Mucosa of descending colon (tissue), 3 donors: ENCODE measurements around the gene MTFR2. TPM values are rescaled to one million over a fixed set of nuclear protein-coding genes. Genes with fewer than 3 reads are reported as not detected.
"Not testable (repeated sequence)": the region's sequence is repeated elsewhere in the genome, so short reads cannot be mapped to it uniquely, and the experiment has no call there.

Experiments
- ATAC-seq: fragments of 200-7000 bp; cut with Tn5 transposase; one replicate; pipeline ENCODE4 v1.9.1; 2020; ENCODE audit warnings: mild to moderate bottlenecking, moderate library complexity
- DNase-seq, 3 donors: peaks; one replicate each; pipeline ENCODE4 v3.0.0-alpha.2; 2020
- H3K36me3 ChIP-seq: fragments of 200-600 bp; one replicate; pipeline ENCODE4 v1.8.0; 2021; ENCODE audit warnings: low read depth, mild to moderate bottlenecking
- H3K4me1 ChIP-seq: fragments of 200-600 bp; one replicate; pipeline ENCODE4 v1.8.0; 2021; ENCODE audit warnings: low read depth, mild to moderate bottlenecking
- H3K4me3 ChIP-seq: fragments of 200-600 bp; one replicate; pipeline ENCODE4 v1.8.0; 2021; ENCODE audit warnings: mild to moderate bottlenecking
- H3K9me3 ChIP-seq: fragments of 200-600 bp; one replicate; pipeline ENCODE4 v1.8.0; 2021; ENCODE audit warnings: mild to moderate bottlenecking
- CTCF ChIP-seq: fragments of 200-600 bp; IDR thresholded peaks from one replicate; pipeline ENCODE4 v1.8.0; 2022; ENCODE audit warnings: antibody characterized with exemption, mild to moderate bottlenecking
- intact Hi-C, 2 donors: fragments of 100-400 bp; cut with DNase I in 1 of 2; cut with micrococcal nuclease in 1 of 2; formaldehyde crosslinking; loops; one replicate each; pipeline versions ENCODE4 v1.11.0 to v1.11.1; 2022; cut with DNase I, micrococcal nuclease
- total RNA-seq, 3 donors: library from RNA; stranded (reverse); fragmentation: NEBNext Ultra II Directional in 2 of 3; extraction: Animal tissue kit (Norgen Biotek cat#: 25700) in 2 of 3; gene quantifications; one replicate each; pipeline versions ENCODE4 v1.2.1 to v1.2.4, GENCODE V29; 2021 to 2023
- donor health status: DM: no; HTN: no; CAD: no; lungs with moderate emphysema.
- donor health status: DM: no; HTN: no; CAD: no.
- donor health status: DM: no; HTN: yes; CAD: no.

Gene MTFR2
- total RNA-seq, 3 donors from 2014 or later: 2.2 to 5.1 (median 2.6) TPM

DNA sequence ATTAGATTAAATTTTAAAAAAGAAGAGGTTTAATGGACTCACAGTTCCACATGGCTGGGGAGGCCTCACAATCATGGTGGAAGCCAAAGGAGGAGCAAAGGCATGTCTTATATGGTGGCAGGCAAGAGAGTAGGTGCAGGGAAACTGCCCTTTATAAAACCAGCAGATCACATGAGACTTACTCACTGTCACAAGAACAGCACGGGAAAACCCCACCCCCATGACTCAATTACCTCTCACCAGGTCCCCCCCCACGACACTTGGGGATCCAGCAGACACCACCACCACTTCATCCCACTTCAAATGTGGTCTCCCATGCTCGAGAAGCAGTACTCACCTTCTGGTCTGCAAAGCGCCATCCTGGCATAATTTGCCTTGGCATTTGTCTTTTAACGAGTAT lies 24.6 kb downstream of the MTFR2 start:
- Histone ChIP-seq H3K9me3 (no peaks in the 10 kb centered on the region), H3K36me3 (no peaks in the 10 kb centered on the region), H3K4me3 (no peak overlapping the region), H3K4me1 (peaks cover 8% of the 10 kb centered on the region)
- ATAC-seq (no peak), DNase-seq (no peak)
- no peak for TF ChIP-seq CTCF
- intact Hi-C loops: no loop called here

- ATAC-seq, H3K9me3 ChIP-seq, DNase-seq, H3K4me3 ChIP-seq, H3K36me3 ChIP-seq, intact Hi-C loops, H3K4me1 ChIP-seq: not testable (repeated sequence)
These were observed 25.1 kb downstream of the MTFR2 start for GRCh38 chr6:136224974-136225373.

GRCh38 chr6:136216503-136217401 lies 33.4 kb downstream of the MTFR2 start:
- Histone ChIP-seq H3K4me1 (no peaks in the 10 kb centered on the region), H3K4me3 (no peak overlapping the region), H3K36me3 (no peaks in the 10 kb centered on the region), H3K9me3 (no peaks in the 10 kb centered on the region)
- intact Hi-C loops: no loop called here
- no peak for TF ChIP-seq CTCF
- ATAC-seq (no peak), DNase-seq (no peak)

- intact Hi-C loops: no loop called here
- no peak for TF ChIP-seq CTCF
- Histone ChIP-seq H3K36me3 (no peaks in the 10 kb centered on the region), H3K4me3 (no peak overlapping the region), H3K4me1 (no peaks in the 10 kb centered on the region), H3K9me3 (no peaks in the 10 kb centered on the region)
- ATAC-seq: no peak
- no peak for DNase-seq
These were observed 36.3 kb downstream of the MTFR2 start for GRCh38 chr6:136213853-136214252.

- DNase-seq: no peak
- Histone ChIP-seq H3K4me1 (no peaks in the 10 kb centered on the region), H3K36me3 (no peaks in the 10 kb centered on the region), H3K9me3 (no peaks in the 10 kb centered on the region), H3K4me3 (no peak overlapping the region)
- ATAC-seq: no peak
- TF ChIP-seq CTCF: no peak
- intact Hi-C loops: no loop called here
These were observed 37.0 kb downstream of the MTFR2 start for GRCh38 chr6:136213012-136213539.

GRCh38 chr6:136212608-136213007 lies 37.5 kb downstream of the MTFR2 start:
- ATAC-seq: no peak
- H3K4me1 ChIP-seq: no peaks in the 10 kb centered on the region
- no peak for TF ChIP-seq CTCF
- H3K4me3 ChIP-seq: no peak overlapping the region
- DNase-seq: no peak
- intact Hi-C loops: no loop called here
- H3K36me3 ChIP-seq: no peaks in the 10 kb centered on the region
- no peaks in the 10 kb centered on the region for H3K9me3 ChIP-seq
